ENCODE data around the gene HLA-G. TPM values are rescaled to one million over a fixed set of nuclear protein-coding genes. Genes with fewer than 3 reads are reported as not detected.

The HLA-G gene
- total and polyA plus RNA-seq, 7 experiments from 2014 or later, result 0.32 to 2.7 (median 0.94) TPM; not detected in 1

DNA sequence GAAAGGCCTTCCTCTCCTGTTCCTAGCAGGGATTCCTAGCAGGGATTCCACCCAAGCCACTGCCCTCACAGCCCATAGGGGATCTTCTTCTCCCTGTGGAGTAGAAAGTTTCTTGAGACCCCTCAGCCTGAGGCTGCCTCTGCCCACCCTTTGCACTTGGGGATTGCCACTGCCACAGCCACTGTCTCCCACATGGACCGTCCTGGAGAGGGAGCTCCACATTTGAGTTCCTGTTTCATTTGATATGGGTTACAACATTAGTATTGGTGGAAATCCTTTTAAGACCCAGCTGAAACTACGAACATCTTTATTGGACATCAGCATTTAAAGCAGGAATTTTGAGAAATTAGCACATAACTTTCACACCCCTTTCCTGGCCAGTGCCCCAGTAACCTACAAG is 25.6 kb downstream of the HLA-G start:
- peaks cover 46 to 75% (median 64%) of the 10 kb centered on the region in 5 donors for H3K27me3 Mint-ChIP-seq
- ATAC-seq (no peak), DNase-seq (no peak)
- ChIA-PET CTCF (interaction anchor here (1.0 to 1.7 kb wide), 2 partner anchors 112 to 122 kb away, joined by 3 to 6 read pairs; no protein-coding TSS in a partner anchor), POLR2A (interaction anchor here (0.5 kb wide), 1 partner anchor 170 kb away, joined by 4 read pairs; no protein-coding TSS in a partner anchor)
- peaks cover 0 to 2% (median 0%) of the 10 kb centered on the region in 11 donors for H3K9me3 Mint-ChIP-seq
- intact Hi-C loops (cut with micrococcal nuclease), result loop anchor here in 1 of 2 donors (5.0 kb wide), 1 partner anchor 74 kb away; no protein-coding TSS in a partner anchor
- H3K4me3 Mint-ChIP-seq, result no peak overlapping the region
- H3K27ac Mint-ChIP-seq, result no peak overlapping the region
- H3K4me1 Mint-ChIP-seq, result peaks cover 0 to 11% (median 9%) of the 10 kb centered on the region in 7 donors
- Histone ChIP-seq H3K27ac (ENCODE audit: low read depth, low read length) (no peak overlapping the region), H3K9me3 (ENCODE audit: control insufficient read depth in 2 of 3, low read length in 3 of 3) (no peaks in the 10 kb centered on the region), H3K36me3 (ENCODE audit: control insufficient read depth in 2 of 3, insufficient read depth in 3 of 3, low read length in 3 of 3) (no peaks in the 10 kb centered on the region), H3K27me3 (ENCODE audit: control insufficient read depth in 2 of 2, insufficient read depth in 2 of 2, low read length in 2 of 2) (peaks cover 8 to 9% of the 10 kb centered on the region in 2 donors), H3K4me3 (ENCODE audit: low read length) (no peak overlapping the region), H3K4me1 (ENCODE audit: control insufficient read depth in 2 of 2, insufficient read depth in 2 of 2, low read length in 2 of 2) (no peaks in the 10 kb centered on the region)
- peaks cover 0 to 3% (median 0%) of the 10 kb centered on the region in 5 donors for H3K36me3 Mint-ChIP-seq

DNA sequence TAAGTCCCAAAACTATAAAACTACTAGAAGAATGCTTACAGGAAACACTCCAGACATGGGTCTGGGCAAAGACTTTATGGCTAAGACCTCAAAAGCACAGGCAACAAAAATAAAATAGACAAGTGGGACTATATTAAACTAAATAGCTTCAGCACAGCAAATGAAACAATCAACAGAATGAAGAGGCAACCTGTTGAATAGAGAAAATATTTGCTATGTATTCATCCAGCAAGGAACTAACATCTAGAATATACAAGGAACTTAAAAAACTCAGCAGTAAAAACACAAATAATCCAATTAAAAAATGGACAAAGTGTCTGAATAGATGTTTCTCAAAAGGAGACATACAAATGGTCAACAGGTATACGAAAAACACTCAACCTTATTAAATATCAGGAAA is 30.4 kb downstream of the HLA-G start:
- no peak overlapping the region for H3K27ac Mint-ChIP-seq
- H3K27me3 ChIP-seq (ENCODE audit: control insufficient read depth in 2 of 2, insufficient read depth in 2 of 2, low read length in 2 of 2), result no peaks in the 10 kb centered on the region
- POLR2A ChIA-PET, result no interaction called here
- DNase-seq (no peak), ATAC-seq (no peak)
- CTCF ChIA-PET, result no interaction called here
- no peaks in the 10 kb centered on the region for H3K4me1 Mint-ChIP-seq
- no peaks in the 10 kb centered on the region for H3K9me3 Mint-ChIP-seq
- peaks cover 0 to 3% (median 0%) of the 10 kb centered on the region in 5 donors for H3K36me3 Mint-ChIP-seq
- peaks cover 10 to 63% (median 26%) of the 10 kb centered on the region in 5 donors for H3K27me3 Mint-ChIP-seq
- intact Hi-C loops (cut with micrococcal nuclease), result no loop called here
- no peaks in the 10 kb centered on the region for H3K4me1 ChIP-seq (ENCODE audit: control insufficient read depth in 2 of 2, insufficient read depth in 2 of 2, low read length in 2 of 2)
- no peak overlapping the region for H3K27ac ChIP-seq (ENCODE audit: low read depth, low read length)
- H3K4me3 Mint-ChIP-seq, result no peak overlapping the region
- H3K36me3 ChIP-seq (ENCODE audit: control insufficient read depth in 2 of 3, insufficient read depth in 3 of 3, low read length in 3 of 3), result no peaks in the 10 kb centered on the region
- H3K4me3 ChIP-seq (ENCODE audit: low read length), result no peak overlapping the region
- no peaks in the 10 kb centered on the region for H3K9me3 ChIP-seq (ENCODE audit: control insufficient read depth in 2 of 3, low read length in 3 of 3)

DNA sequence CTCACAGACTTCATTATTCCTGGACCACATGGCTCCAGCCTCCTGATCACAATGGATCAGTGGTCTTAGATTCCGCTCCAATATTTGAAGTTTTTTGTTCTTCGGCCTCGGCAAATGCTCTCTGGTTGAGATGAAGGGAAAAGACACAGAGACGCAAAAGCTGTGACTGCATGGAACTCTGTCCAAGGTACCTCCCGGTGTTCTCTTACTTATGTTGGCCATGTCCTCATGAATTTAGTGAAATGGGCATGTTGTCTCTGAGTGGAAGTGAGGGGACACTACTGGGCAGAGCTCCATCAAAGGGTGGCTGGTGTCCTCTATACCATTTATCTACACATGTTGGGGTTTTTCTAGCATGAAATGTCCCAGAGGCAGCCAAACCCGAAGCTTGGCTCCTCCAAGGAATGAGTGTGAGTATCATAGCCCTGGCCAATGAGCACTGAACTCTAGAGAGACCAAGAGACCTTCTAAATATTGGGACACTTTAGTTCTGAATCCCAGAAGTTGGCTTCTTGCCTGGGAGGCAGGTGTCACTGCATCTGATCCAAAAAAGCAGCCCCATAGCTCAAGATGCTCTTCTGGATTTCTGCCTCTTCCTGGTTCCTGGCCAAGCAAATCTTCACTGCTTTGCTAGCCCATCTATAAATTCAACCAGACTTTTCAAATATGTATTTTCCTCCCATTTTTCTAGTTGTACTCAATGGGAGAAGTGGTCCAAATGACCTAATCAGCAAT is 34.1 kb downstream of the HLA-G start:
- no peak overlapping the region for H3K4me3 ChIP-seq (ENCODE audit: low read length)
- Mint-ChIP-seq H3K36me3 (peaks cover 0 to 3% (median 0%) of the 10 kb centered on the region in 5 donors), H3K9me3 (no peaks in the 10 kb centered on the region), H3K27me3 (peaks cover 20 to 61% (median 27%) of the 10 kb centered on the region in 5 donors), H3K4me1 (no peaks in the 10 kb centered on the region), H3K27ac (no peak overlapping the region), H3K4me3 (no peak overlapping the region)
- ChIA-PET CTCF (interaction anchor here (0.7 to 1.3 kb wide), 2 partner anchors 13 to 123 kb away, joined by 3 read pairs; no protein-coding TSS in a partner anchor), POLR2A (no interaction called here)
- no peaks in the 10 kb centered on the region for H3K36me3 ChIP-seq (ENCODE audit: control insufficient read depth in 2 of 3, insufficient read depth in 3 of 3, low read length in 3 of 3)
- no peaks in the 10 kb centered on the region for H3K9me3 ChIP-seq (ENCODE audit: control insufficient read depth in 2 of 3, low read length in 3 of 3)
- ATAC-seq, result no peak
- no peak overlapping the region for H3K27ac ChIP-seq (ENCODE audit: low read depth, low read length)
- DNase-seq, result no peak
- no peaks in the 10 kb centered on the region for H3K4me1 ChIP-seq (ENCODE audit: control insufficient read depth in 2 of 2, insufficient read depth in 2 of 2, low read length in 2 of 2)
- intact Hi-C loops (cut with micrococcal nuclease), result no loop called here
- H3K27me3 ChIP-seq (ENCODE audit: control insufficient read depth in 2 of 2, insufficient read depth in 2 of 2, low read length in 2 of 2), result no peaks in the 10 kb centered on the region

GRCh38 chr6:29864037-29864810 is 36.6 kb downstream of the HLA-G start:
- H3K27ac ChIP-seq (ENCODE audit: low read depth, low read length), result no peak overlapping the region

DNA sequence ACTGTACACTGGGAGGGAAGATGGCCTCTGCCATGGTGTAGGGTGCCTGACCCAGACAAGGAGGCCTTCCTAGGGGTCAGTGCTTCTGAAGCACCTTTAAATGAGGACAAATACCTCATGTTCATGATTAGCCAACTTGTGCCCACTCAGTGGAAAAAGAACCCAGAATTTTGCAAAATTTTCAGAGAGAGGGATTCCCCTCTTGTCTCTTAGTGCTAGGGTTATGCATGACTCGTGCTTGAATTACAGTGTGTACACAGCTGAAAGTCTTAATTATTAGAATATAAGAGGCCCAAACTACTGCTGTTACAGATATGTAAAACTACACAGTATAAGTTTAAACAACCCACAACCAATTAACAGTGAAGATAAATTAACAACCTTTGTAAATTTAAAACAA is 38.0 kb downstream of the HLA-G start:
- Histone ChIP-seq H3K27ac (ENCODE audit: low read depth, low read length) (no peak overlapping the region), H3K36me3 (ENCODE audit: control insufficient read depth in 2 of 3, insufficient read depth in 3 of 3, low read length in 3 of 3) (no peaks in the 10 kb centered on the region), H3K27me3 (ENCODE audit: control insufficient read depth in 2 of 2, insufficient read depth in 2 of 2, low read length in 2 of 2) (no peaks in the 10 kb centered on the region), H3K4me3 (ENCODE audit: low read length) (no peak overlapping the region), H3K9me3 (ENCODE audit: control insufficient read depth in 2 of 3, low read length in 3 of 3) (no peaks in the 10 kb centered on the region), H3K4me1 (ENCODE audit: control insufficient read depth in 2 of 2, insufficient read depth in 2 of 2, low read length in 2 of 2) (no peaks in the 10 kb centered on the region)
- intact Hi-C loops (cut with micrococcal nuclease), result no loop called here
- POLR2A ChIA-PET, result no interaction called here
- peaks cover 33 to 58% (median 35%) of the 10 kb centered on the region in 5 donors for H3K27me3 Mint-ChIP-seq
- peaks cover 0 to 3% (median 0%) of the 10 kb centered on the region in 5 donors for H3K36me3 Mint-ChIP-seq
- DNase-seq, result no peak
- H3K4me1 Mint-ChIP-seq, result no peaks in the 10 kb centered on the region
- H3K27ac Mint-ChIP-seq, result no peak overlapping the region
- no peak overlapping the region for H3K4me3 Mint-ChIP-seq
- CTCF ChIA-PET, result no interaction called here
- ATAC-seq, result no peak
- H3K9me3 Mint-ChIP-seq, result no peaks in the 10 kb centered on the region

More at GRCh38 chr6:29864037-29864810, 36.6 kb downstream of the HLA-G start:
- Mint-ChIP-seq H3K4me3 (no peak overlapping the region), H3K9me3 (no peaks in the 10 kb centered on the region), H3K27me3 (peaks cover 33 to 61% (median 35%) of the 10 kb centered on the region in 5 donors), H3K36me3 (peaks cover 0 to 3% (median 0%) of the 10 kb centered on the region in 5 donors), H3K4me1 (no peaks in the 10 kb centered on the region), H3K27ac (peak overlapping the region in 1 of 9 donors; percentile 15)
- ATAC-seq (no peak), DNase-seq (no peak)
- CTCF ChIA-PET, result interaction anchor here (0.9 kb wide), 1 partner anchor 16 kb away, joined by 3 read pairs; no protein-coding TSS in a partner anchor
- Histone ChIP-seq H3K27me3 (ENCODE audit: control insufficient read depth in 2 of 2, insufficient read depth in 2 of 2, low read length in 2 of 2) (no peaks in the 10 kb centered on the region), H3K4me1 (ENCODE audit: control insufficient read depth in 2 of 2, insufficient read depth in 2 of 2, low read length in 2 of 2) (no peaks in the 10 kb centered on the region), H3K36me3 (ENCODE audit: control insufficient read depth in 2 of 3, insufficient read depth in 3 of 3, low read length in 3 of 3) (no peaks in the 10 kb centered on the region), H3K4me3 (ENCODE audit: low read length) (no peak overlapping the region), H3K9me3 (ENCODE audit: control insufficient read depth in 2 of 3, low read length in 3 of 3) (no peaks in the 10 kb centered on the region)
- intact Hi-C loops (cut with micrococcal nuclease), result no loop called here
- POLR2A ChIA-PET, result no interaction called here

DNA sequence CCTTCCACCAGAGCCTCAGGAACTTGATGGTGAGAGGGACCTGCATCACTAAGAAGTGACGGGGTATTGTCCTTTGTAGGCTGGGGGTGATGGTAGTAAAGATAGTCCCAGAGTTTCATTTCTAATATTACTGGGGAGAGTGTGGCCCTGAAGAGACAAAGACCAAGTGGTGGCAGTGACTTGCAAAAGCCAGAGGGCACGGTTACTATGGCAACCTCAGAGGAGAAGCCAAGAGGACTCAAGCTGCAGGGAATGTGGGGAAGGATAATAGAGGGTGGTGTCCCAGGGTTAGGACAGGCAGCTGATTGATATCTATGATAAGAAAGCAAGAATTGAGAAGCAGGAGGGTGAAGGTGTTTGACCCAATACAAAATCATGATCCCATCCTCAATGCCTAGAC is 42.5 kb downstream of the HLA-G start:
- Histone ChIP-seq H3K4me1 (ENCODE audit: control insufficient read depth in 2 of 2, insufficient read depth in 2 of 2, low read length in 2 of 2) (no peaks in the 10 kb centered on the region), H3K27ac (ENCODE audit: low read depth, low read length) (no peak overlapping the region), H3K36me3 (ENCODE audit: control insufficient read depth in 2 of 3, insufficient read depth in 3 of 3, low read length in 3 of 3) (no peaks in the 10 kb centered on the region), H3K9me3 (ENCODE audit: control insufficient read depth in 2 of 3, low read length in 3 of 3) (no peaks in the 10 kb centered on the region), H3K4me3 (ENCODE audit: low read length) (no peak overlapping the region), H3K27me3 (ENCODE audit: control insufficient read depth in 2 of 2, insufficient read depth in 2 of 2, low read length in 2 of 2) (no peaks in the 10 kb centered on the region)
- ChIA-PET CTCF (no interaction called here), POLR2A (no interaction called here)
- no peak overlapping the region for H3K27ac Mint-ChIP-seq
- peaks cover 10 to 33% (median 21%) of the 10 kb centered on the region in 5 donors for H3K27me3 Mint-ChIP-seq
- DNase-seq (no peak), ATAC-seq (no peak)
- peaks cover 0 to 2% (median 0%) of the 10 kb centered on the region in 7 donors for H3K4me1 Mint-ChIP-seq
- H3K36me3 Mint-ChIP-seq, result peaks cover 0 to 2% (median 0%) of the 10 kb centered on the region in 5 donors
- peaks cover 0 to 4% (median 0%) of the 10 kb centered on the region in 11 donors for H3K9me3 Mint-ChIP-seq
- H3K4me3 Mint-ChIP-seq, result no peak overlapping the region
- intact Hi-C loops (cut with micrococcal nuclease), result no loop called here
